Hepatocyte (in vitro differentiated cells): ENCODE results near the gene ANKRD16.

Experiments used
- CTCF ChIP-seq: fragments of 200-600 bp; sonication (generic); IDR thresholded peaks from 2 replicates; pipeline ENCODE4 v1.5.1; 2016; ENCODE audit warnings: antibody characterized with exemption, mild to moderate bottlenecking; ENCODE audit not compliant: poor library complexity
- EZH2 ChIP-seq: fragments of 200-600 bp; sonication (generic); IDR thresholded peaks from 2 replicates; pipeline ENCODE4 v1.6.1; 2016; ENCODE audit warnings: antibody characterized with exemption, mild to moderate bottlenecking, borderline replicate concordance
- EZH2phosphoT487 ChIP-seq: fragments of 200-600 bp; sonication (generic); IDR thresholded peaks from one replicate; pipeline ENCODE4 v1.6.1; 2018; ENCODE audit warnings: antibody characterized with exemption, mild to moderate bottlenecking, low read depth, moderate library complexity; ENCODE audit not compliant: unreplicated experiment, severe bottlenecking

DNA sequence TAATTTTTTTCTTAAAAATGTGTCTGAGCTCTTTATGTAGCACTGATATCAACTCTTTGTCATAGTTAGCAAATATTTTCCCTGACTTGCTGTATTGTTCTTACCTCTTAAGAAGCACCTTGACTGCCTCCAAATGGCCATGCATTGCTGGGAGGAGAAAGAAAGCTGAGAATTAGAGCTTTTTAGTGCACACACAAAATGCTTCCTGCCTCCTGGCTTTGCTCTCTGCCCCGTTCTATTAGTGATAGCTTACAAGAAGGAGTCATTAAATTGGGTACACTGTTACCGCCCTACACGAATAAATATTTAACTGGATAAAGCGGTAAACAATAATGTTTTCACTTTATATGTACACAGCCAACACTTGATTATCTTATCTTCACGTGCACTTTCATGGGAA lies 4.1 kb downstream of the ANKRD16 start:
- TF ChIP-seq EZH2 = no peak
- TF ChIP-seq CTCF = no peak
- no peak for TF ChIP-seq EZH2phosphoT487
